Stimulated activated memory B cell treated with anti-CD40 and anti-IgM and Interleukin-4, amounts not matched to agents 10 μg/mL and 1 μg/mL and 100 μg/mL, for 72 hours (primary cell): ENCODE data around the gene SEMA5A.

Experiments
- ATAC-seq: fragments of 150-1000 bp; cut with Tn5 transposase; 2 replicates; pipeline ENCODE4 v1.10.0; 2021
- H3K27ac Mint-ChIP-seq: one replicate; pipeline ENCODE4 v1.8.0; 2022; ENCODE audit warnings: mild to moderate bottlenecking, mixed read lengths
- H3K27me3 Mint-ChIP-seq: one replicate; pipeline ENCODE4 v1.8.0; 2022; ENCODE audit warnings: mixed read lengths
- H3K36me3 Mint-ChIP-seq: one replicate; pipeline ENCODE4 v1.8.0; 2022; ENCODE audit warnings: mixed read lengths
- H3K4me1 Mint-ChIP-seq: one replicate; pipeline ENCODE4 v1.8.0; 2022; ENCODE audit warnings: mixed read lengths
- H3K4me3 Mint-ChIP-seq: one replicate; pipeline ENCODE4 v1.8.0; 2022; ENCODE audit warnings: mild to moderate bottlenecking, moderate library complexity, mixed read lengths
- H3K9me3 Mint-ChIP-seq: one replicate; pipeline ENCODE4 v1.8.0; 2022; ENCODE audit warnings: mixed read lengths

The SEMA5A gene

GRCh38 chr5:9320652-9321051 lies 225.2 kb downstream of the SEMA5A start:
- Mint-ChIP-seq H3K27me3 (no peaks in the 10 kb centered on the region), H3K27ac (no peak overlapping the region), H3K4me1 (no peaks in the 10 kb centered on the region), H3K36me3 (no peaks in the 10 kb centered on the region), H3K4me3 (no peak overlapping the region), H3K9me3 (peaks cover 2% of the 10 kb centered on the region)
- ATAC-seq = no peak

GRCh38 chr5:9318031-9318430 lies 227.8 kb downstream of the SEMA5A start:
- ATAC-seq = no peak
- H3K36me3 Mint-ChIP-seq = no peaks in the 10 kb centered on the region
- H3K27me3 Mint-ChIP-seq = no peaks in the 10 kb centered on the region
- no peak overlapping the region for H3K4me3 Mint-ChIP-seq
- no peak overlapping the region for H3K27ac Mint-ChIP-seq
- H3K4me1 Mint-ChIP-seq = no peaks in the 10 kb centered on the region
- peaks cover 2% of the 10 kb centered on the region for H3K9me3 Mint-ChIP-seq

- no peaks in the 10 kb centered on the region for H3K9me3 Mint-ChIP-seq
- no peak overlapping the region for H3K4me3 Mint-ChIP-seq
- no peak overlapping the region for H3K27ac Mint-ChIP-seq
- ATAC-seq = no peak
- H3K36me3 Mint-ChIP-seq = no peaks in the 10 kb centered on the region
- H3K27me3 Mint-ChIP-seq = no peaks in the 10 kb centered on the region
- H3K4me1 Mint-ChIP-seq = no peaks in the 10 kb centered on the region
These were observed 229.1 kb downstream of the SEMA5A start for GRCh38 chr5:9316733-9317132.

- no peak for ATAC-seq
- Mint-ChIP-seq H3K27ac (no peak overlapping the region), H3K27me3 (no peaks in the 10 kb centered on the region), H3K4me3 (no peak overlapping the region), H3K36me3 (no peaks in the 10 kb centered on the region), H3K4me1 (no peaks in the 10 kb centered on the region), H3K9me3 (no peaks in the 10 kb centered on the region)
These were observed 229.8 kb downstream of the SEMA5A start for GRCh38 chr5:9316041-9316440.

- H3K27ac Mint-ChIP-seq = no peak overlapping the region
- no peak overlapping the region for H3K4me3 Mint-ChIP-seq
- no peaks in the 10 kb centered on the region for H3K4me1 Mint-ChIP-seq
- H3K9me3 Mint-ChIP-seq = no peaks in the 10 kb centered on the region
- ATAC-seq = no peak
- H3K36me3 Mint-ChIP-seq = no peaks in the 10 kb centered on the region
- no peaks in the 10 kb centered on the region for H3K27me3 Mint-ChIP-seq
These were observed 231.3 kb downstream of the SEMA5A start for GRCh38 chr5:9314558-9314957.

- H3K4me1 Mint-ChIP-seq = no peaks in the 10 kb centered on the region
- H3K36me3 Mint-ChIP-seq = no peaks in the 10 kb centered on the region
- no peak overlapping the region for H3K27ac Mint-ChIP-seq
- H3K4me3 Mint-ChIP-seq = no peak overlapping the region
- no peak for ATAC-seq
- H3K27me3 Mint-ChIP-seq = no peaks in the 10 kb centered on the region
- no peaks in the 10 kb centered on the region for H3K9me3 Mint-ChIP-seq
These were observed 232.1 kb downstream of the SEMA5A start for GRCh38 chr5:9313751-9314150.

GRCh38 chr5:9307150-9307549 lies 238.7 kb downstream of the SEMA5A start:
- no peaks in the 10 kb centered on the region for H3K4me1 Mint-ChIP-seq
- H3K9me3 Mint-ChIP-seq = no peaks in the 10 kb centered on the region
- H3K4me3 Mint-ChIP-seq = no peak overlapping the region
- no peak overlapping the region for H3K27ac Mint-ChIP-seq
- ATAC-seq = no peak
- no peaks in the 10 kb centered on the region for H3K36me3 Mint-ChIP-seq
- H3K27me3 Mint-ChIP-seq = no peaks in the 10 kb centered on the region

- H3K36me3 Mint-ChIP-seq = no peaks in the 10 kb centered on the region
- H3K27ac Mint-ChIP-seq = no peak overlapping the region
- no peaks in the 10 kb centered on the region for H3K4me1 Mint-ChIP-seq
- H3K4me3 Mint-ChIP-seq = no peak overlapping the region
- H3K27me3 Mint-ChIP-seq = no peaks in the 10 kb centered on the region
- H3K9me3 Mint-ChIP-seq = peaks cover 2% of the 10 kb centered on the region
- ATAC-seq = no peak
These were observed 243.7 kb downstream of the SEMA5A start for GRCh38 chr5:9302218-9302617.

- H3K4me1 Mint-ChIP-seq = no peaks in the 10 kb centered on the region
- no peaks in the 10 kb centered on the region for H3K36me3 Mint-ChIP-seq
- H3K4me3 Mint-ChIP-seq = no peak overlapping the region
- H3K27me3 Mint-ChIP-seq = no peaks in the 10 kb centered on the region
- no peak for ATAC-seq
- peaks cover 2% of the 10 kb centered on the region for H3K9me3 Mint-ChIP-seq
- no peak overlapping the region for H3K27ac Mint-ChIP-seq
These were observed 244.7 kb downstream of the SEMA5A start for GRCh38 chr5:9301200-9301599.

- Mint-ChIP-seq H3K4me1 (no peaks in the 10 kb centered on the region), H3K9me3 (peaks cover 9% of the 10 kb centered on the region), H3K27ac (no peak overlapping the region), H3K27me3 (no peaks in the 10 kb centered on the region), H3K4me3 (no peak overlapping the region), H3K36me3 (no peaks in the 10 kb centered on the region)
- no peak for ATAC-seq
These were observed 248.7 kb downstream of the SEMA5A start for GRCh38 chr5:9297134-9297533.

- H3K4me1 Mint-ChIP-seq = no peaks in the 10 kb centered on the region
- H3K27me3 Mint-ChIP-seq = no peaks in the 10 kb centered on the region
- H3K4me3 Mint-ChIP-seq = no peak overlapping the region
- no peaks in the 10 kb centered on the region for H3K36me3 Mint-ChIP-seq
- H3K9me3 Mint-ChIP-seq = peaks cover 7% of the 10 kb centered on the region
- no peak for ATAC-seq
- no peak overlapping the region for H3K27ac Mint-ChIP-seq
These were observed 250.4 kb downstream of the SEMA5A start for GRCh38 chr5:9295466-9295801.

GRCh38 chr5:9294793-9295465 lies 250.9 kb downstream of the SEMA5A start:
- Mint-ChIP-seq H3K27me3 (no peaks in the 10 kb centered on the region), H3K4me3 (no peak overlapping the region), H3K9me3 (peaks cover 7% of the 10 kb centered on the region), H3K27ac (no peak overlapping the region), H3K36me3 (no peaks in the 10 kb centered on the region), H3K4me1 (no peaks in the 10 kb centered on the region)
- ATAC-seq = no peak

GRCh38 chr5:9288234-9288633 lies 257.6 kb downstream of the SEMA5A start:
- Mint-ChIP-seq H3K27me3 (no peaks in the 10 kb centered on the region), H3K4me1 (no peaks in the 10 kb centered on the region), H3K4me3 (no peak overlapping the region), H3K36me3 (no peaks in the 10 kb centered on the region), H3K27ac (no peak overlapping the region), H3K9me3 (no peaks in the 10 kb centered on the region)
- ATAC-seq = no peak

GRCh38 chr5:9284781-9285307 lies 261.0 kb downstream of the SEMA5A start:
- H3K4me3 Mint-ChIP-seq = no peak overlapping the region
- no peak for ATAC-seq
- H3K27me3 Mint-ChIP-seq = no peaks in the 10 kb centered on the region
- H3K9me3 Mint-ChIP-seq = no peaks in the 10 kb centered on the region
- no peaks in the 10 kb centered on the region for H3K4me1 Mint-ChIP-seq
- no peak overlapping the region for H3K27ac Mint-ChIP-seq
- no peaks in the 10 kb centered on the region for H3K36me3 Mint-ChIP-seq

GRCh38 chr5:9284272-9284671 lies 261.6 kb downstream of the SEMA5A start:
- Mint-ChIP-seq H3K36me3 (no peaks in the 10 kb centered on the region), H3K27ac (no peak overlapping the region), H3K9me3 (peaks cover under 1% of the 10 kb centered on the region), H3K4me1 (no peaks in the 10 kb centered on the region), H3K4me3 (no peak overlapping the region), H3K27me3 (no peaks in the 10 kb centered on the region)
- no peak for ATAC-seq

GRCh38 chr5:9283473-9283872 lies 262.4 kb downstream of the SEMA5A start:
- H3K4me3 Mint-ChIP-seq = no peak overlapping the region
- H3K36me3 Mint-ChIP-seq = no peaks in the 10 kb centered on the region
- no peaks in the 10 kb centered on the region for H3K27me3 Mint-ChIP-seq
- no peaks in the 10 kb centered on the region for H3K4me1 Mint-ChIP-seq
- peaks cover 5% of the 10 kb centered on the region for H3K9me3 Mint-ChIP-seq
- H3K27ac Mint-ChIP-seq = no peak overlapping the region
- ATAC-seq = no peak

- H3K4me3 Mint-ChIP-seq = no peak overlapping the region
These were observed 262.9 kb downstream of the SEMA5A start for GRCh38 chr5:9283021-9283420.

More at GRCh38 chr5:9283021-9283420, 262.9 kb downstream of the SEMA5A start:
- Mint-ChIP-seq H3K27ac (no peak overlapping the region), H3K4me1 (no peaks in the 10 kb centered on the region), H3K27me3 (no peaks in the 10 kb centered on the region), H3K9me3 (peaks cover 8% of the 10 kb centered on the region), H3K36me3 (no peaks in the 10 kb centered on the region)
- ATAC-seq = no peak
